Activated T-cell treated with anti-CD3 and anti-CD28 coated beads for 24 hours (primary cell): Measurements from ENCODE around the gene GRIP1.
A peak's percentile ranks its signal among the peaks of the same experiment; 100 is the strongest.

Experiments
- DNase-seq: peaks from one replicate; pipeline ENCODE4 v3.0.0-alpha.2; 2020; ENCODE audit warnings: low read depth

GRIP1 gene

GRCh38 chr12:66453120-66453519 is 225.8 kb downstream of the GRIP1 start:
- no peak for DNase-seq

GRCh38 chr12:66449531-66449930 is 229.3 kb downstream of the GRIP1 start:
- DNase-seq: no peak

DNA sequence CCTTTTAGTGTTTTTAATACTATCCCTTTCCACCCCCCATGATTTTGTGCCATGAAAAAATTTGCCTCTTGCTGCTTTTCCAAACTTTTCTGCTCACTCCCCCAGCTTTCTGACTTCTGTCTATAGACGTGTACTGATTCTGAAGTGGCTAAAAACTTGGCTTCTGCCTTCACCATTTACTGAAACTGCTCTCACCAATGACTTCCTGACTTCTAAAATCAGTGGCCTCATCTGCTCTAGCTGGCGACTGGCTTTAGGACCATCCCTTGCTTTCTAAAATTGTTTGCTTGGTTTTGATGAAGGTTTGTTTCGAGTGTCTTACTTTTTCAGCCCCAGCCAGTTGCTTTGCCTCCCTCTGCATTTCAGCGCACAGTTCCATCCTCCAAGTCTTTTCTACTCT is 231.2 kb downstream of the GRIP1 start:
- DNase-seq: no peak

- DNase-seq: no peak
These were observed 232.6 kb downstream of the GRIP1 start for GRCh38 chr12:66446276-66446675.

DNA sequence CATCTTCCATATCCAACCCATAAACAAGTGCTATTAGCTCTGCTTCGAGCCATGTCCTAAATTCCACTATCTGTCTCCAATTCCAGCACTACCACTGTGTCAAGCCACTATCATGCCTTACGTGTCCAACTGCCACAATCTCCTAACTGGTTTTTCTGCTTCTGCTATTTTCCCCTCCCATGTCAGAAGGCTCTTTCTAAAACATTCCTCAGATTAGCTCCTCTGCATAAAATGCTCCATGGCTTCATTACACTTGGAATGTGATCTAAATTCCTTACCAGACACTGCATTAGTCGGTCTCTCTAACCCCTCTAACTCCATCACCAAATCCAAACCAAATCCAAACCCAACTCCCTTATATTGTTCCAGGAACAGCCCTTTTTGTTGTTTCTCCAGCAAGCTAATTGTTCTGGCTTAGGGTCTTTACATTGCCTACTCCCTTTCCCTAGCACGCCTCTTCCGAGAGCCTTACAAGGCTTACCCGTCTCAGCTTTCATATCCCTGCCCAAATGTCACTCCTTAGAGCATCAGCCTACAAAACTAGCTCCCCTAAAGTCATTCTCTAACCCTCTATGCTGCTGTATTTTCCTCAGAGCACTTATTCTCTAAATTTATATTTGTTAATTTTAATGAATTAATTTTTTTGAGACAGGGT is 236.8 kb downstream of the GRIP1 start:
- DNase-seq: no peak

GRCh38 chr12:66438601-66439000 is 240.3 kb downstream of the GRIP1 start:
- DNase-seq: no peak

GRCh38 chr12:66430106-66430505 is 248.8 kb downstream of the GRIP1 start:
- no peak for DNase-seq

DNA sequence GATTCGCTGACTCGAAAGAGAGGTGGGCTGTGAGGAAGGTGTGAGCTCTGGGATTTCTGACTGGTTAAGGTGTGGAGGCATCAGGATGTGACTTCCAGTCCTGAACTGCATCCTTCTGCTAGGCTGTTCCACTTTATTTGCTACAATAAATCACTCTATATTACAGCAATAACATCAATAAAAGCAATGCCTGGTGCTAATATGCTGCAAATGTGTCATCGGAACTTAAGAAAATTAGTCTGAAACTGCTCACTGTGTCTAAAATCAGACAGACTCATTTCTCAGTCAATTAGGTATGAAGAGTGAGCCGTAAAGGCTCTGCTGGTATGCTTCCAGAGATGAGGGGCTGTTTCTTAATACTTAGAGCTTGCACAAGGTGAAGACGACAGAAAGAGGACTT is 250.0 kb downstream of the GRIP1 start:
- no peak for DNase-seq

GRCh38 chr12:66428261-66428660 is 250.6 kb downstream of the GRIP1 start:
- DNase-seq: no peak

DNA sequence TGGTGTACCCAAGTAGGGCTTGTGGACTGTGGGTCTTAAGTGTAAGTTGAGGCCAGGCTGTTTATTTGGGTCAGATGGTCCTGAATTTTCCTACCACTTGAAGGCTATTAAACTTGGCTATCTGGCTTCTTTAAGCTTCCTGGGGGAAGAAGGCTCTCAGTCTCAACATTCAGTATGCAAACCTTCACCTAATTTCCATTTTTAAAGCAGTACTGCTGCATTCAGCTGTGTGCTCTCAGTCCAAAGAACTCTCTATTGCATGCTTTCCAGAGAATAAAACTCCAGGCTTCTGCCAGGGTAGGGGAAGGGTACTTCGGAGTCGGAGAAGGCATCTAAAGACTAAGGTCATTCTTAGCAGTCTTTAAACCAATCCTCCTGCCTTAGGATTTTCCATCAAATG is 252.2 kb downstream of the GRIP1 start:
- DNase-seq: no peak

DNA sequence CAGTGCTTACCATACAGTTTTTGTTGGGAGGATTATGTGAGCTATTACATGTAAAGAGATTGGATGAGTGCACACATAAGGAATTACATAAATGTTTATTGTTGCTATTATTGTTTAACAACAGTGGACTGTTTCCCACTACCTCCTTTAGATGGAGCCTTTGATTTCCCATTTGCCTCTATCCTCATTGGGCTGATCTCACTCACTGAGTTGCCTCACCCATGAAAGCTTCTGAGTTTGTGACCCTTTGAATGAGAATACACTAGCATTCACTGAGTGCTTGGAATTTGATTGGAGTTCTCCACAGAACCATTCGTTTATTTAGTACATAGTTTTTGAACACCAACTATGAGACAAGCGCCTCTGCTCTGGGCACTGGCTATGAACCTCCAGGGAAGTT is 255.6 kb downstream of the GRIP1 start:
- DNase-seq: no peak

DNA sequence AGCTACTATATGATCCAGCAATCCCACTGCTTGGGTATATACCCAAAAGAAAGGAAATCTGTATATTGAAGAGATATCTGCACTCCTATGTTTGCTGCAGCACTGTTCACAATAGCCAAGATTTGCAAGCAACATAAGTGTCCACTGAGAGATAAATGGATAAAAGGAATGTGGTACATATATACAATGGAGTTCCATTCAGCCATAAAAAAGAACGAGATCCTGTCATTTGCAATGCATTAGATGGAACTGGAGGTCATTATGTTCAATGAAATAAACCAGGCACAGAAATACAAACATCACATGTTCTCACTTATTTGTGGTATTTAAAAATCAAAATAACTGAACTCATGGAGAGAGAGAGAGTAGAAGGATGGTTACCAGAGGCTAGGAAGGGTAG is 260.0 kb downstream of the GRIP1 start:
- DNase-seq: no peak

GRCh38 chr12:66417217-66417616 is 261.7 kb downstream of the GRIP1 start:
- DNase-seq: no peak

DNA sequence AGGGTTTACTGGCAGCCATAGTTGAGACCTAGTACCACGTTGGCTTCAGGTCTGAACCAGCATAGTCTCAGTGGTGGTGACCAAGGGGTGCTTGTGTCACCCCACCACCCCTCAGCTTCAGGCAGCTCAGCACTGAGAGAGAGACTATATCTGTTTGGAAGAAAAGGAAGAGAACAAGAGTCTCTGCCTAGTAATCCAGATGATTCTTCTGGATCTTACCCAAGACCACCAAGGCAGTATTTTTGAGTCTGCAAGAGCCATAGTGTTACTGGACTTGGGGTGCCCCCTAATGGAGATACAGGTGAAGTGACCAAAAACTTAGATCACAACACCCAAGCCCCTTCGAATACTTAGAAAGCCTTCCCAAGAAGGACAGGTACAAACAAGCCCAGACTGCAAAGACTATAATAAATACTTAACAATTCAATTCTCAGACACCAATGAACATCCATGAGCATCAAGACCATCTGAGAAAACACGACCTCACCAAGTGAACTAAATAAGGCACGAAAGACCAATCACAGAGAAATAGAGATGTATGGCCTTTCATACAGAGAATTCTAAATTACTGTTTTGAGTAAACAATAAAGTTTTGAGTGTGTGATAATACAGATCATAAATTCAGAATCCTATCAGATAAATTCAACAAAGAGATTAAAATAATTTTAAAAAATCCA is 269.5 kb downstream of the GRIP1 start:
- DNase-seq: peak; percentile 2

DNA sequence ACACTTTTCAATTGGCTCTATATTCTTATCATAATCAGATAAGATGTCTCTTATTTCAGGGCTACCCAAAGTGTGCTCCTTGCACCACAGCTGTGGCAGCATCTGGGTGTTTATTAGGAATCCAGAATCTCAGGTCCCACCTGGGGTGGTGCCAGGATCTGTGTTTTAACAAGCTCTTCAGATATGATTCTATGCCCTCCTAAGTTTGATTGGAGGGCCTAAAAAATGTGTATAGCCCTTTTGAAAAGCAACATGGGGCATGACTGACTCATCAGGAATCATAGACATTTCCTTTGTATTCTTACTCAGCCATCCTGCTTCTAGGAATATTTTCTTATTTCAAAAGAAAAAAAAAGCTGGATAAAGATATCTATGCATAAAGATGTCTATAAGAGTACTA is 273.5 kb downstream of the GRIP1 start:
- no peak for DNase-seq

DNA sequence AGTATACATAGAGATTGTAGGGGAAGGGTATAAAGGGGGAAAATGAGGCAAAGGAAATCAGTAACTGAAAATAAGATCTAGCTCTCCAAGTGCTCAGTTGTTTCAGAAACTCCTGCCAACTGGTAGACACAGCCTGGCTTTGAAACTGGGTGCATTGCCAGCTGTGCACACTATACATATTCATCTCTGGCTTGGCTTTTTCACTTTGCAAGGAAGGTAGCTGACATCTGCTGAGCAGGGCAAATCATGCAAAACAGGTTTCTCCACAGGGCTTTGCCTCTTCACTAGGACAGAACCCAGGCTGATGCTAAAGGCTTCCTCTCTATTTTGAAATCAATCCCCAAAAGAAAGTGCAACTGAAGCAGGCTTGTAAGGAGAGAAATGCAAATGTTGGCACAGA is 275.1 kb downstream of the GRIP1 start:
- no peak for DNase-seq

DNA sequence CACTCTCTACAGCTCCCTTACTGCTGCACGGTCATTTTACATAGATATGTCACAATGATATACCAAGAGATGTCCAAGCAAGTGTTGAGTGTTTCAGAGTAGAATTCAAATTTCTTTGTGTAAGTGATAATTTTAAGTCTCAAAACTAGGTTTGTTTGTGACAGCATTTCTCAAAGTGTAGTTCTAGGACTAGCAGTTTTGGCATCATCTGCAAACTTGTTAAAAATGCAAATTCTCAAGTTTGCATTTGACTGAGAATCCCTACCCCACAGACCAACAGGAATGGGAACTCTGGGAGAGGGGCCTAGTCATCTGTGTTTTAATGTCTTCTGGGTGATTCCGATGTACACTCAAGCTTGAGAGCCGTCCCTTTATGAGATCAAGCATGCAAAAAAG is 279.0 kb downstream of the GRIP1 start:
- no peak for DNase-seq

DNA sequence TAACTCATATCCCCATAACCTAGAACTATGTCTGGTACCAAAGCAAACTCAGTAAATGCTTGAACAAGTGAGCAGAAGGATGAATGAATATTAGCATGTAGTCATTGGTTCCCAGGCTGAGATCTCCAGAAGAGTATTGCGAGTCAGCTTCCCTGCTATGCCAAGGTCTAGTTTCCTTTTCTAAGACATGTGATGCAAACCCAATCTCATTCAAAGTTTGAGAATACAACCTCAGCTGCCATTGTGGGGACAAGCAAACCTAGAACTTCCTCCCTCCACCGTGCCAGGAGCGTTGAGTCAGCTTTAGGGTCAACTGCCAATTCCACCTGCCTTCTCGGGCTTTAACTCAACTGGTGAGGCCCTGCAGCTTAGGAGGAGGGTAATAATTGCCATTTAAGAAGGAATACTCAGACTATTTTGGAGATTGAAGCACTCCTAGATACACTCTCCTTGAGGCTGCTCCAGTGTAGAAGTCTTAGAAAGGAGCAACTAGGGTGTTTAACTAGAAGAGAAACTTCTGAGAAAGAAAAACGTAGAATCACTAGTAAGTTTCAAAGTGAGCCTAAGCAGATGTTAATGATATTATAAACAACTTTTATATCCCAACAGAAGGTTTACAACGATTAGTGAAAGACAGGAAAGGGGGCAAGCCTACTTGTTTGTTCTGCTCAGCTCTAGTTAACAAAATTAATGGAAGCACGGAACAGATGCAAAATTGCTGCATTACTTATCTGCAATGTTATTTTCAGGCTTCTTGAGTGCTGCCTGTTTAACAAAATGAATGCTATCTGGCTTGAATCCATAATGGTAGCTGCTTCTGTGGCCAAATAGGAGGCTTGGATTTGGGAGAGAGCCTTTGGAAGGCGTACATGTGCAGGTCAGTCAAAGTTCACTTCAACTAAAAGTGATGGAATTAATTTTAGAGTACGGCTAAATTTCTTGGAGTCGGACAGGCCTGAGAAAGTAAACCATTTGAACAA is 279.7 kb downstream of the GRIP1 start:
- no peak for DNase-seq

GRCh38 chr12:66397574-66398290 is 281.1 kb downstream of the GRIP1 start:
- no peak for DNase-seq

- no peak for DNase-seq
These were observed 285.0 kb downstream of the GRIP1 start for GRCh38 chr12:66393890-66394289.

GRCh38 chr12:66392266-66392915 is 286.5 kb downstream of the GRIP1 start:
- DNase-seq: no peak

- DNase-seq: no peak
These were observed 290.4 kb downstream of the GRIP1 start for GRCh38 chr12:66388517-66388916.
